Measurements from ENCODE around the gene SLC22A1.
"Not testable (repeated sequence)": the region's sequence is repeated elsewhere in the genome, so short reads cannot be mapped to it uniquely, and the experiment has no call there.

The SLC22A1 gene

DNA sequence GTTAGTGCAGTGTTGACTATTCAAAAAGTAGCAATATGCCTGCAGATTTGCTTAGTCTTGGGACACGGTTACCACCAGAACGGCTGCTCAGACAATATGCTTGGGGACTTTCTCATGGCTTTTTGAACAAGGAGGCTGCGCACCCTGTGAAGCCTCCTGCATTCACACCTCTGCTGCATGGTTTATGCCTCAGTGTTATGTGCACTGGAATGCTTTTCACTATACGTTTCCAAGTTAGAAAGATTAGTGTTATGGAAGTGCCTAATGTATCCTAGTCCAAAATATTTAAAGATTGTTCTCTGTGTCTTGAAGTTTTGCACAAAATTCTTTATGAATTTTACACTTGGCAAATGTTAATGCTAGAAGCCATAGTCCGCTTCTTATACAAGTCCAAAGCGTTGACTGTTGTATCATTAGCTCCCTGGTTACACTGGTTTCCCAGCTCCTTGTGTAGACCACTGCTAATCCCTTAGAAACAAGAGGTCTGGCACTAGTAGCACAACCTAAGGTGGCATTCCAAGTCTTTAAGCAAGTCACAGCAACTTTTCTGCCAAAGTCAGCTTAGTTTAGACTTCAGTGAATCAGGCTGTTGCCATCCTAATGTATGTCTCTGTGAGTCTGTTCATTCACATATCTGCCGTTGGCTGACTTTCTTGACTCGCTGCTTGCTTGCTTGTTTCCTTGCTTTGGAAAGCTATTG lies 26.3 kb upstream of the SLC22A1 start:
- DNase-seq = no peak

DNA sequence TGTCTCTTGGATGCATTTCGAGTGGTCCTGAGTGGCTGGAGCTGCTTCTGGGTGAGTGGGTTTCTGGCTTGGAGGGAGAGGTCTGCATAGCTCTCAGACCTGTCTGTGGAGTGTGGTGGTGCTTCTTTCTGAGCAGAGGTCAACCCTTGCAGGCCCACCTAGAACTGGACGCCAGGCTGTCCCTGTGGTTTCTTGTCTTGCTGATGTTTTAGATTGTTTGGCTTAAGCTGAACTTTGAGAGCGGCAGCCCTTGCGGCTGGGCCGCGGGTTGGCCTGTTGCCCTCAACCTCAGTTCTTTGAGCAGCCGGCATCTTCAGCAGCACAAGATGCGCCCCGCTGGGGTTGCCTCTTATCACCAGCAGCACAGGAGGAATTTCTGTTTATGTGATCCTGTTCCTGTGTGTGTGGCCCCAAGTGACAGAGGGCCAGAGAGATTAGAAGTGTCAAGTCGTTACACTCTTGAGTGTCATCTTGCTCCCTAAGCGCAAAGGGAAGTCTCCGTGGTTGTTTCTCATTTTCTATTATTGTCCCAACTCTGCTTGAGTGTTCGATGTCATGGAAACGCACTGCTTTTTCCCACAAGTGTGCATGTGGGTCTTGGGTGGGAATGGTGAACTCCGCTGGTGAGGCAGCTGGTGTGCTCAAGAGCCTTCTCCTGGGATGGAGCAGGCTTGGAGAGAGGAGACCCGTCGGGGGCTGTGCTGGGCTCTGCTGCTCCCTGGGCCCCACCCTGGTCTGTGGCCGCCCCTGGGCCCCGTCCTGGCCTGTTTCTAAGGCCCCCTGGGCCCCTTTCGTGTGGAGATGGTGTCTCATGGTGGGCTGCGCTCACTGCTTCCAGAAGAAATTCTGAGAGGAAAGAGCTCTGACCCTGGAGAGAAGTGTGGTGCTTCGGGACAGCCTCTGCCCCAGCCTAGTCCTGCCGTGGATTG lies 20.1 kb upstream of the SLC22A1 start:
- no peak for DNase-seq

DNA sequence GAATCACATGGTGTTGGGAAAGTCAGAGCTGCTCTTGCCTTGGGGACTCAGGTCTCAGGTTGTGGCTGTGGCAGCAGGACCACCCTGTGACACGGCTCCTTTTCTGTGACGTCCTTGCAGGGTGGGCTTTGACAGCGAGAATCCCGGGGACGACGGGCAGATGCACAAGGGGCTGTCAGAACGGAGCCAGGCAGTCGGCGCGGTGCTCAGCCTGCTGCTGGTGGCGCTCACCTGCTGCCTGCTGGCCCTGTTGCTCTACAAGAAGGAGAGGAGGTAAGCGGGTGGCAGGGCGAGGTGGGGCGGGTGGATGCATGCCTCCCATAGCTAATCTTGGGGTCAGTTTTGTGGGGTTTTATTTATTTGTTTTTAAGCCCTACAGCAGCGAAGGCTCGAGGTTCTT lies 19.2 kb upstream of the SLC22A1 start:
- no peak for DNase-seq

DNA sequence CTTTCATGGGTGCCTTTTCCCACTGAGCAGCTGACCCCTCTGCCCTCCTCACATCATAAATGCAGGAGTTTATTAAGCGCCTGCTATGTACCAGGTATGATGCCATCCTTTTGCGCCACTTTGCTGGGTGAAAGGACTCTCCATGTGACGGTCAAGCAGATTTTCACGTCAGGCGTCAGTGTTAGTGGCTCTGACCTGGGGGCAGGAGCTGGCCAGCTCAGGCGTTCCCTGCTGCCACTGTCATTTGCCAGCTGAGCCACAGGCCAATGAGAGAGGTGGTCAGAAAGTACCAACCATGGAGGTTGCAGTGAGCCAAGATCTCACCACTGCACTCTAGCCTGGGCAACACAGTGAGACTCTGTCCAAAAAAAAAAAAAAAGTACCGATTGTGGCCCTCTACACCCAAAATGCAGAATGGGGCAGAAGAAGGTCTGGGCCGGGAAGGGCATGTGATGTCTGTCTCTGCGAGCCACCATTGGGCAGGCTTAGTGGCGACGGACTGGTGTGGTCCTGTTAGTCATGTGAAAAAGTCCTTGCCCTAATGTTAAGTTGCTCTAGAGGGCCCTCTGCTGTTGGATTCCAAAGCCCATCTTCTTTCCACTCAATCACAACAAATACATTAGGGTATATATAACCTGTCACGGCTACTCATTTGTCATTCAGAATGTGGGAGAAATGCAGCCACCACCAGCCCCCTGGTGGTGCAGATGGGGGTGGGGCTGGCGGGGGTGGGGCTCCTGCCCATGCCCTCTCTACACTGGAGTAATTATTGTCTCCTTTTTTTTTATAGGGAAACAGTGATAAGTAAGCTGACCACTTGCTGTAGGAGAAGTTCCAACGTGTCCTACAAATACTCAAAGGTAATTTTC lies 18.4 kb upstream of the SLC22A1 start:
- no peak for DNase-seq

DNA sequence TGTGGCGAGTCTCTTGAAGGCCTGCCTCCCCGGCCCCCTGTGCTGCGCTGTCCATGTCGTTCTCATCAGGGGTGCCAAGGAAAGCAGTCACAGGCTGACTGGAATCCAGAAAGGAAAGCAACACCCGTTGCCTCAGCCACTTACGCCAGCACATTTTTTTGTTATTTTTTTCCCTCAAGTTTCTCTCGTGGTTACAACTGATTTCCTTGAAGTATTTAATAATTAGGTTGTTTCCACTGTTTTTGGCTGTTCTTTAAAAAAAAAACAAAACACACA lies 17.9 kb upstream of the SLC22A1 start:
- no peak for DNase-seq

DNA sequence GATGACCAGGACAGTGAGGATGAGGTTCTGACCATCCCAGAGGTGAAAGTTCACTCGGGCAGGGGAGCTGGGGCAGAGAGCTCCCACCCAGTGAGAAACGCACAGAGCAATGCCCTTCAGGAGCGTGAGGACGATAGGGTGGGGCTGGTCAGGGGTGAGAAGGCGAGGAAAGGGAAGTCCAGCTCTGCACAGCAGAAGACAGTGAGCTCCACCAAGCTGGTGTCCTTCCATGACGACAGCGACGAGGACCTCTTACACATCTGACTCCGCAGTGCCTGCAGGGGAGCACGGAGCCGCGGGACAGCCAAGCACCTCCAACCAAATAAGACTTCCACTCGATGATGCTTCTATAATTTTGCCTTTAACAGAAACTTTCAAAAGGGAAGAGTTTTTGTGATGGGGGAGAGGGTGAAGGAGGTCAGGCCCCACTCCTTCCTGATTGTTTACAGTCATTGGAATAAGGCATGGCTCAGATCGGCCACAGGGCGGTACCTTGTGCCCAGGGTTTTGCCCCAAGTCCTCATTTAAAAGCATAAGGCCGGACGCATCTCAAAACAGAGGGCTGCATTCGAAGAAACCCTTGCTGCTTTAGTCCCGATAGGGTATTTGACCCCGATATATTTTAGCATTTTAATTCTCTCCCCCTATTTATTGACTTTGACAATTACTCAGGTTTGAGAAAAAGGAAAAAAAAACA lies 16.6 kb upstream of the SLC22A1 start:
- no peak for DNase-seq

DNA sequence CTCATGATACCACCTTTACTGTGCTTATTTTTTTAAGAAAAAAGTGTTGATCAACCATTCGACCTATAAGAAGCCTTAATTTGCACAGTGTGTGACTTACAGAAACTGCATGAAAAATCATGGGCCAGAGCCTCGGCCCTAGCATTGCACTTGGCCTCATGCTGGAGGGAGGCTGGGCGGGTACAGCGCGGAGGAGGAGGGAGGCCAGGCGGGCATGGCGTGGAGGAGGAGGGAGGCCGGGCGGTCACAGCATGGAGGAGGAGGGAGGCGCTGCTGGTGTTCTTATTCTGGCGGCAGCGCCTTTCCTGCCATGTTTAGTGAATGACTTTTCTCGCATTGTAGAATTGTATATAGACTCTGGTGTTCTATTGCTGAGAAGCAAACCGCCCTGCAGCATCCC lies 15.6 kb upstream of the SLC22A1 start:
- DNase-seq = no peak

DNA sequence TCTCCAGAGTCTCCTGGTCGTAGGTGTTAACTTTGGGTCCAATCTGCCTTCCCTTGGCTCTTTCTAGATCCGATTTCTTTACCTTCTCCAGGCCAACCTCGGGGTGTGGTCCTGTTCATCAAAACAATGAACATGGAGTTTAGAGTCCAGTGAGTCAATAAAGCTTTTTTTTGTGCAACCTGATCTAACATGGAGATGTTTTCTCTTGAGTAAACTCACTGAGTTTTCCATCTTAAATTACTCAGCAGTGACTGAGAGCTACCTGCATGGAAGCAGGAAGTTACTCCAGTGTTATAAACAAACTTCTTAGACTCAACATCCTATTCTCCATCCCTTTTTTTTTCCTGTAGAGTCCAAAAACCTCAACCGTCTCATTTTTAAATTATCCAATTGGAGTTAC lies 14.9 kb upstream of the SLC22A1 start:
- no peak for DNase-seq

DNA sequence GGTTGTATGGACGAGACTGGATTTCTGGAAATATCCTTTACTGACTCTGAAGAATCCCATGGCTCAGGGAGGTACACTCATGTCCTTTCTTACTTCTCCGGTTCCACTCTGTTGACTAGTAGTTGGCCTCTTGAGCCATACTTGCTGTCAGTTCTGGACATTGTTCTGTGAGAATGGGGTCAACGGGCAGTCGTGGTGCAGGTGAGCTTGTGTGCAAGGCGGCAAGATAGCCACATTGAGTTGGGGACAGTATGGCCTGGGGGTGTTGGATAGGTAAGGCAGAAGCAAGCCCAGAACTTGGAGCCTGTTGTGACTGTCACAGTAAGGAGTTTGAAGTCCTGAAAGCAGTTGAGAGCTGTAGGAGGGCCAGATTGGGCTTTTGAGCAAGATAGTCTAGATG lies 13.5 kb upstream of the SLC22A1 start:
- DNase-seq = no peak

DNA sequence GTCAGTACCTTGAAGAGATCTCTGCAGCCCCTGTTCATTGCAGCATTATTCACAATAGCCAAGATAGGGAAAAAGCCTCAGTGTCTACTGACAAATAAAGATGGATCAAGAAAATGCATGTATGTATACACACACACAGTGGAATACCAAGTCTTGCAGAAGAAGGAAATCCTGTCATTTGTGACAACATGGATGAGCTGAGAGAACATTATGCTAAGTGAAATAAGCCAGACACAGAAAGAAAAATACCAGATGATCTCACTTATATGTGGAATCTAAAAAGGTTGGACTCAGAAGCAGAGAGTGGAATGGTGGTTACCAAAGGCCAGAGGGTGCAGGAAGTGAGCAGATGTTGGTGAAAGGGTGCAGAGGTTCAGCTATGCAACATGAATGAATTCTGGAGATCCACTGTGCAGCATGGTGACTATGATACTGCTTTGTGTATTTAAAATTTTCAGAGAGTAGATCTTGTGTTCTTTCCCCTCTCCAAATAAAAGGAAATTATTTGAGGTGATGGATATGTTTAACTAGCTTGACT lies 11.0 kb upstream of the SLC22A1 start:
- DNase-seq = no peak

DNA sequence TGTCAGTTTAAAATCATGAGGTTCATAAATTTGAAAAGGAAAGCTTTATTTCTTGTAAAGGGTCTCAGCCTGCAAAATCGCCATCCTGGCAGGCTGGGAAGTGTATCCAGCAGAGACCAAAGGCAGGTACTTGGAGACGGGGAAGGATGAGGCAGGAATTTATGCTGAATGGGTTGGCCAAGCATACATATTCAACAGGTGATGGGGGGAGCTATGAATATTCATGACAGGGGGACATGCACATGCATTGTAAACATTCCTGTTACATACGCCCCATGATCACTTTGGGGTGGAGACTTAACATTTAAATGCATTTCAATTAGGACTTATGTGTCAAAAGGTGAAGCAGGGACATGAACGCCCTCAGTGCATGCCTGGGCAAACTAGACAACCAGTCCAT lies 9.8 kb upstream of the SLC22A1 start:
- DNase-seq = no peak

DNA sequence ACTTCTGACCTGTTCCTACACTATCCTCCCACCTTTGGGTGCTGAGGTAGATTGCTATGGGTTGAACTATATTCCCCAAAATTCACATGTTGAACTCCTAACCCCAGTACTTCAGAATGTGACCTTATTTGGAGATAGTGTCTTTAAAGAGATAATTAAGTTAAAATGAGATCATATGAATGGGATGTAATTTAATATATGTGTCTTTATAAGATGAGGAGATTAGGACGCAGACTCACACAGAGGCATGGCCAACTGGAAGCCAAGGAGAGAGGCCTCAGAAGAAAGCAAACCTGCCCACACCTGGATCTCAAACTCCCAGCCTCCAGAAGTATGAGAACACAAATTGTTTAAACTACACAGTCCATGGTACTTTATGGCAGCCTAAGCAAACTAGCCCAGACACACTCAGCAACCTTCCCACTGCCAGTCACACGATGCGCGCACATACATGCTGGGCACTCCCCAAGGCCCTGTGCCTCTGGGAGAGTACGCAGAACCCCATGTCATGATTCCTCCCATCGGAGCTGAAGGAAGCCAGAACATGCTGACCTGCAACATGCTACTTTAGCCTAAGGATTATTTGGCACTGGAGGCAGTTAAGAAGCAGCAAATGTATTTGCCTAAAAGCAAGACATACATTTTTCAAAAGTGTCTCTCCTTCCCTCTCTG lies 8.9 kb upstream of the SLC22A1 start:
- DNase-seq = no peak

DNA sequence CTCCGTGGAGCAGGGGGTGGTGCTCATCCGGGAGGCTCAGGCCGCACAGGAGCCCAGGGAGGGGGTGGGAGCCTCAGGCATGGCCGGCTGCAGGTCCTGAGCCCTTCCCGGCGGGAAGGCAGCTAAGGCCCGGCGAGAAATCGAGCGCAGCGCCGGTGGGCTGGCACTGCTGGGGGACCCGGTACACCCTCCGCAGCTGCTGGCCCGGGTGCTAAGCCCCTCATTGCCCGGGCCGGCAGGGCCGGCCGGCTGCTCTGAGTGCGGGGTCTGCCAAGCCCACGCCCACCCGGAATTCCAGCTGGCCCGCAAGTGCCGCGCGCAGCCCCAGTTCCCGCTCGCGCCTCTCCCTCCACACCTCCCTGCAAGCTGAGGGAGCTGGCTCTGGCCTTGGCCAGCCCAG lies 7.1 kb upstream of the SLC22A1 start:
- DNase-seq = not testable (repeated sequence)

DNA sequence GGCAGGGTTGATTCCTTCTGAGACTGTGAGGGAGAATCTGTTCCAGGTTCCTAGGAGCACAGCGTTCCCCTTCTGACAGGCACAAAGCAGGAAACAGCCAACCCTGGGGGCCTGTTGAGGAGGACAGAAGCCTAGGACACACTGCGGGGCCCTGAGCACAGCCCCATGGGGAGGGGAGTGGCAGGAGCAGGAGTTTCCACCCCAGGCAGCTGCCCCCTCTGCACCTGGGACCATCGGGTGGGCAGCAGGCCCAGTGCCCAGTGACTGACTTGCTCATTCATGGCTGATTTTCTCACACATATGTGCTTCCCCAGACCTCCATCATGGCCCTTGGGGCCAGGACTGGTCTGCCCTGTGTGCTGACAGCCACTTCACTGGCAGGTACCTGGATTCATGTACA lies 6.2 kb upstream of the SLC22A1 start:
- no peak for DNase-seq

DNA sequence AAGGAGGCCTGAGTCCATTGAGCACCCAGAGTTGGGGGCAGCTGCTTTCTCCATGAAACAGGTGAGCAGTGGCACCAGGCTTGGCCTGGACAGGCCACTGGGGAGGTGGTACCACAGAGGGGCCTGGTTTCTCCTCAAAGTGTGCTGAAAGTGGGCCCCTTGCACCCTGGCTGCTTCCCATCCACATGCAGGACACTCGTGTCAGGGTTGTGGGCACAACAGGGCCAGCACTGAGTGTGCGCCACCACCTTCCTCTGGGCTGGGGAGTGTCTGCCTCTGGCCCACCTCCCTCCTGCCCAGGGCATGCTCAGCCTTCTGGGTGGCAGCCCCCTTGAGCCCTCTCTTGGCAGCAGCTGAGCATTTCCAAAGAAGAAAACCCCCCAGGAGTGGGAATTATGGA lies 5.2 kb upstream of the SLC22A1 start:
- no peak for DNase-seq

DNA sequence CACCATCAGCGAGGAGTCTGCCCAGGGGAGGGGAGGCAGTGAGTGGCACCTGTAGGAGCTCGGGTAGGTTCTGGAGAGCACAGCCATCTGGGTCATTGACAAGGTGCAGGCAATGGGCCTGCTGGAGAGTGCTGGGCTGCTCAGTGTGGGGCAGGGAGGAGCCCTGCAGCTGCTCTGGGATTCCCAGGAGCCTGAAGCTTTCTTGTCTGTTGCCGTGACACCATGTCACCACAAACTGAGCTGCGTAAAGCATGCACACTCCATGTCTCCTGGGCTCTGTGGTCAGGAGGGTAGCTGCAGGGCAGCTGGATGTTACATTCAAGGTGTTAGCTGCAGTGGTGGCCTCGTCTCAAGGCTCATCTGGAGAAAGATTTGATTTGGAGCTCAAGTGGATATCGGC lies 4.5 kb upstream of the SLC22A1 start:
- DNase-seq = no peak

DNA sequence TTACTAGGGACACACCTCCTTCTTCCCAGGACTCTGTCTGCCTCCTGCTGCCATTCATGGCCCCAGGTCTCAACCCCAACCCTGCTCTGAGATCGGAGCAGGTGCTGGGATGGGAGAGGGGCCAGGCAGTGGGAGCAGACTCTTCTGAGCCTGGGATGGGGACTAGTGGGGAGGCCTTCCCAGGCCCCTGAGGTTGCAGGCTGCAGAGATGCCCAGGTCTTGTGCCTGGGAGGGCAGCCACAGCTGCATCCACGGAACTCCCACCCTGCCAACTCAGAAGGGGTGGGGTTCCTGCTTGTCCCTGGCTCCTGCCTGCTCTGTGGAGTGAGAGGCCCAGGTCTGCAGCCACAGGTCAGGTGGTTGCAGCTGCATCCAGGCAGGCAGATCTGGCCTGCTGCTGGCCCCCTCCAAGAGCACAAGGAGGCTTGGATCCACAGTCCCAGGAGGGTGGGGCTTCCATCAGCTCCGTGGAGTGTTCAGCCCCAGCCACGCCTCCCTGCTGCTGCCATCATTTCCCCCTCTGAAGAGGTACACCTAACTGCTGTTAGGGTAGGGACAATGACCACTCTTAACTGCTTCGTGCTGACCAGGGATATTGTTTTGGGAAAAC lies 2.9 kb upstream of the SLC22A1 start:
- DNase-seq = no peak

DNA sequence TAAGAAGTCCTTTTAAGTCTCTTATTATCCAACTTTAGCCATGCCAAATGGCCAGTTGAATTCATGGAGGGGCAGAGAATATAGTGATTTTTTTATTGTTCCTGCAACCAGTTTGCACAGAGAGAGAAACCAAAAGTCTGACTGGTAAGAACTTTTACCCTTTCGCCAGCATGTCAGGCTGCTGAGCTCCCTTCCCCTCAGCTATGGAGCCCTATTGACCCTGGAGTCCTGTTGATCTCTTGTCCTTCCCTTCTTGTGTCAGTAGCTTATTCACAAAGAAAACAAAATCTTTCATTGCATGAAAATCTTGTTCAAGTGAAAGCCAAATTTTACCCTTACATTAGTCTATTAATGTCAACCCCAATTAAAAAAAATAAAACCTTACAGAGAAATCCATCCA lies 1.5 kb upstream of the SLC22A1 start:
- DNase-seq = no peak

DNA sequence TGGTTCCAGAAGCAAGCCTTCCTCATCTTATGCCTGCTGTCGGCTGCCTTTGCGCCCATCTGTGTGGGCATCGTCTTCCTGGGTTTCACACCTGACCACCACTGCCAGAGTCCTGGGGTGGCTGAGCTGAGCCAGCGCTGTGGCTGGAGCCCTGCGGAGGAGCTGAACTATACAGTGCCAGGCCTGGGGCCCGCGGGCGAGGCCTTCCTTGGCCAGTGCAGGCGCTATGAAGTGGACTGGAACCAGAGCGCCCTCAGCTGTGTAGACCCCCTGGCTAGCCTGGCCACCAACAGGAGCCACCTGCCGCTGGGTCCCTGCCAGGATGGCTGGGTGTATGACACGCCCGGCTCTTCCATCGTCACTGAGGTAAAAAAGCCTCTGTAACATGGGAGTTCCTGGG lies 366 bp downstream of the SLC22A1 start:
- no peak for DNase-seq

DNA sequence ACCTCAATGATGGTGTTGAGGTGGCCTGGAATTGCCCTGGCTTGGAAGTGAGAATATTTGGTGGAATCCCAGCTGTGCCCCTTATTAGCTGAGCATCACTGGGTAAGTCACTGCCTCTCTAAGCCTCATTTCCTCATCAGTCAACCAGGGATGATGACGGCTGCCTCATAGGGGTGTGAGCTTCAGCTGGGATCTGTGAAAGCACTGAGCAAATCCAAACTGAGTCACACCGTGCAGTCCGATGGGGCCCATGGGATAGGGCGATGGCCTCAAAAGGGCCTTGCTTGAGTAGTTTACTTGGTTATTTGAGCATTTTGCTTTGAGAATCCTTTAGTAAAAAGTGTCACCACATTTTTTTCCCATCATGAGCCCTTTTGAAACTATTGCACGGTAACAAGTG lies 1.1 kb downstream of the SLC22A1 start:
- no peak for DNase-seq

DNA sequence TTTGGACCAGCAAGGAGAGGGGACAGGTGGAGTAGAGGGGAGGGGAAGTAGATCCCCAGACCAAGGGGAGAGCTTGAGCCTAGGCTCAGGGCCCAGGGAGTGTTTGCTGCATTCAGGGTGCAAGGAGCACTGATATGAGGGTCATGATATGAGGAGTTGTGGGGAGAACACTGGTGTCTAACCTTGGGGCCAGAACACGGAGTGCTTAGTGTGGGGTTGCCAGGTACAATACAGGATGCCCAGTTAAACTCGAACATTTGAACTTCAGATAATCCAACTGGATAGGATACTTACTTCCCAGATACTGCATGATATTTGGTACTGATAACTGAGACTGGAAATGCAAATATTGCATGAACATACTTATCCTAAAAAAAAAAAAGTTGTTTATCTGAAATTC lies 2.4 kb downstream of the SLC22A1 start:
- no peak for DNase-seq

DNA sequence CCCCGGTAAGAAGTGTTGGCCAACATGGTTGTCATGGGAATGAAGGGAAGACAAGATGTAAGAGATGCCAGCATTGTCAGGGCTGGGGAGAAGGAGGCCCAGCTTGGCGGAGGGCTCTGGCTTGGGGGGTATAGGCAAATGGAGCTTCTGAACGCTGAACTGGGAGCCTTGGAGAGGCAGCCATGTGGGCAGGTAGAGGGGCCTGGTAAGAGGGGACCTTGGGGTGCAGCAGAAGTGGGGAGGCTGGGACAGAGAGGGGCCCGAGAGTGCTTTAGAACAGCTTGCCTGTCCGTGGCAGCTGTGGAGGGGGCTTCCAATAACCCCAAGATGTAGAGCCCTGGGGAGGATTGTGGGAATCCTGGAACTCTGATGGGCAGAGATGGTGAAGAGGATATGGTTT lies 3.0 kb downstream of the SLC22A1 start:
- no peak for DNase-seq
